Pancreas (tissue), 10 donors: ENCODE measurements around the gene LUC7L. TPM values are rescaled to one million over a fixed set of nuclear protein-coding genes. Genes with fewer than 3 reads are reported as not detected.

Experiments used
- ATAC-seq, 4 donors: fragments of 200-7000 bp; cut with Tn5 transposase; one replicate each; pipeline versions ENCODE4 v1.8.0 to v1.9.1; 2020; ENCODE audit warnings: mild to moderate bottlenecking in 4 of 4, moderate library complexity in 4 of 4
- DNase-seq, 6 donors: peaks; one replicate each; pipeline ENCODE4 v3.0.0-alpha.2; 2020
- FAIRE-seq: peaks from 2 replicates; lab custom pipeline; 2012; peaks lifted over from hg19 to GRCh38; lab: Jason Lieb, UNC
- H3K27ac ChIP-seq, 4 donors: fragments of 200-600 bp; sonication (generic); 1 replicate in 3 of 4; 2 replicates in 1 of 4; pipeline versions ENCODE4 v1.5.0 to v1.8.0; 2020
- H3K27me3 ChIP-seq, 4 donors: fragments of 200-600 bp; one replicate each; pipeline ENCODE4 v1.8.0; 2021
- H3K36me3 ChIP-seq, 3 donors: fragments of 200-600 bp; sonication (generic) in 1 of 3; one replicate each; pipeline versions ENCODE4 v1.5.0 to v1.8.0; 2020 to 2021
- H3K4me1 ChIP-seq, 3 donors: fragments of 200-600 bp; one replicate each; pipeline ENCODE4 v1.8.0; 2021
- H3K4me3 ChIP-seq, 4 donors: fragments of 200-600 bp; sonication (generic) in 2 of 4; one replicate each; pipeline versions ENCODE4 v1.5.0 to v1.8.0; 2020 to 2021
- H3K9me3 ChIP-seq, 4 donors: fragments of 200-600 bp; one replicate each; pipeline ENCODE4 v1.8.0; 2021
- WGBS, 2 donors: extraction: QIAGEN DNeasy Blood & Tissue Kit; methylation state at CpG; one replicate each; pipeline ENCODE4 v1.1.7; 2013; 5-methylcytosine and 5-hydroxymethylcytosine counted together
- intact Hi-C, 3 donors: fragments of 100-400 bp; cut with DNase I; formaldehyde crosslinking; loops; one replicate each; pipeline versions ENCODE4 v1.11.1 to v1.14.2; 2022
- polyA plus RNA-seq, 2 donors: library from polyadenylated mRNA; stranded (reverse); fragments of 200-250 nt; gene quantifications; one replicate each; pipeline ENCODE4 v1.2.3, GENCODE V29; 2013
- total RNA-seq, 6 donors: library from RNA; stranded (reverse); fragmentation: NEBNext Ultra II Directional in 4 of 6; extraction: Animal tissue kit (Norgen Biotek cat#: 25700) in 4 of 6; gene quantifications; one replicate each; pipeline versions ENCODE4 v1.2.1 to v1.2.4, GENCODE V29; 2021 to 2023
- TF ChIP-seq, protein P1 (sequence below), 4 donors: fragments of 200-600 bp; sonication (generic) in 3 of 4; IDR thresholded peaks; one replicate each; pipeline versions ENCODE4 v1.5.0 to v1.8.0; 2021; ENCODE audit warnings: antibody characterized with exemption in 4 of 4
- donor health status: healthy with polysubstance abuse.
- donor health status: DM: no; HTN: no; CAD: no; lungs with moderate emphysema.
- donor health status: DM: no; HTN: no; CAD: no.
- donor health status: control.
- donor health status: control.
- donor health status: Bipolar disorder and iron deficiency.
- donor health status: DM: yes; HTN: yes; CAD: no.
- donor health status: DM: no; HTN: no; CAD: no.
- donor health status: DM: no; HTN: no; CAD: no.
- donor health status: DM: yes; HTN: yes; CAD: no.

Gene LUC7L
- total and polyA plus RNA-seq, 8 donors = 20.6 to 333 (median 37.5) TPM

DNA sequence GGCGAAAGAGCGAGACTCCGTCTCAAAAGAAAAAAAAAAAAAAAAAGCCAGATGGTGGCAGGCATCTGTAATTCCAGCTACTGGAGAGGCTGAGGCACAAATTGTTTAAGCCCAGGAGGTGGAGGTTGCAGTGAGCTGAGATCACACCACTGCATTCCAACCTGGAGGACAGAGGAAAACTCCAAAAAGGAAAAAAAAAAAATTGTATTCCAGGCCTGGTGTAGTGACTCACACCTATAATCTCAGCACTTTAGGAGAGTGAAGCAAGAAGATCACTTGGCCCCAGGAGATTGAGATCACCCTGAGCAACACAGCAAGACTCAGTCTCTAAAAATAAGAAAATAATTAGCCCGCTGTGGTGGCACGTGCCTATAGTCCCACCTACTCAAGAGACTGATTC is 28.9 kb downstream of the LUC7L start:
- FAIRE-seq = no peak
- Histone ChIP-seq H3K9me3 (no peaks in the 10 kb centered on the region), H3K27ac (no peak overlapping the region), H3K4me3 (no peak overlapping the region), H3K27me3 (no peaks in the 10 kb centered on the region), H3K36me3 (peaks cover 0 to 69% (median 11%) of the 10 kb centered on the region in 3 donors), H3K4me1 (no peaks in the 10 kb centered on the region)
- 91 to 97% methylated on average over 5 of the region's 5 CpGs for WGBS, 2 donors
- no peak for DNase-seq
- intact Hi-C loops = no loop called here
- TF ChIP-seq, protein P1, sequence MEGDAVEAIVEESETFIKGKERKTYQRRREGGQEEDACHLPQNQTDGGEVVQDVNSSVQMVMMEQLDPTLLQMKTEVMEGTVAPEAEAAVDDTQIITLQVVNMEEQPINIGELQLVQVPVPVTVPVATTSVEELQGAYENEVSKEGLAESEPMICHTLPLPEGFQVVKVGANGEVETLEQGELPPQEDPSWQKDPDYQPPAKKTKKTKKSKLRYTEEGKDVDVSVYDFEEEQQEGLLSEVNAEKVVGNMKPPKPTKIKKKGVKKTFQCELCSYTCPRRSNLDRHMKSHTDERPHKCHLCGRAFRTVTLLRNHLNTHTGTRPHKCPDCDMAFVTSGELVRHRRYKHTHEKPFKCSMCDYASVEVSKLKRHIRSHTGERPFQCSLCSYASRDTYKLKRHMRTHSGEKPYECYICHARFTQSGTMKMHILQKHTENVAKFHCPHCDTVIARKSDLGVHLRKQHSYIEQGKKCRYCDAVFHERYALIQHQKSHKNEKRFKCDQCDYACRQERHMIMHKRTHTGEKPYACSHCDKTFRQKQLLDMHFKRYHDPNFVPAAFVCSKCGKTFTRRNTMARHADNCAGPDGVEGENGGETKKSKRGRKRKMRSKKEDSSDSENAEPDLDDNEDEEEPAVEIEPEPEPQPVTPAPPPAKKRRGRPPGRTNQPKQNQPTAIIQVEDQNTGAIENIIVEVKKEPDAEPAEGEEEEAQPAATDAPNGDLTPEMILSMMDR (IDR thresholded peaks at IDR 0.05) = no peak
- no peak for ATAC-seq

DNA sequence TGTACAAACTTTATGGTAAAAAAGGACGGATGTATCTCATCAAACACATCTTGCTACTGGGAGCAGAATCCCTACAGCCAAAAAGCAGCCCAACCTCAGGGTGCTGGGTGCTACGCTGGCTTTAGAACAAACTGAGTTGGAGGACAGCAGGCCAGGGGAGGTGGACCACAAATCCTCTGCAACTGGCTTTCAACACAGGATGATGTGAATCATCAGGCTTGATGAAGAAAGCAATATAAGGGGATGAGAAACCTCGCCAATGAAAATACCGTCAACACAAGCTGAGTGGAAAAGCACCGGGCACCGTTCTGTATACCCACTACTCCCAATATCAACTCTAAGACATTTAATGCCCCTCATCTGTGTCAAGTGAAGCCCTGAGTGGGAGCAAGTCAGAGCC is 34.7 kb downstream of the LUC7L start:
- TF ChIP-seq, protein P1 (IDR thresholded peaks at IDR 0.05) = no peak
- H3K27me3 ChIP-seq = no peaks in the 10 kb centered on the region
- H3K4me1 ChIP-seq = no peaks in the 10 kb centered on the region
- H3K9me3 ChIP-seq = no peaks in the 10 kb centered on the region
- FAIRE-seq (no peak), ATAC-seq (no peak), DNase-seq (peak in 1 of 6 donors; percentile 1)
- no peak overlapping the region for H3K27ac ChIP-seq
- 96 to 97% methylated on average over 6 of the region's 6 CpGs for WGBS, 2 donors
- peaks cover 6 to 87% (median 29%) of the 10 kb centered on the region in 3 donors for H3K36me3 ChIP-seq
- H3K4me3 ChIP-seq = no peak overlapping the region
- intact Hi-C loops = no loop called here

DNA sequence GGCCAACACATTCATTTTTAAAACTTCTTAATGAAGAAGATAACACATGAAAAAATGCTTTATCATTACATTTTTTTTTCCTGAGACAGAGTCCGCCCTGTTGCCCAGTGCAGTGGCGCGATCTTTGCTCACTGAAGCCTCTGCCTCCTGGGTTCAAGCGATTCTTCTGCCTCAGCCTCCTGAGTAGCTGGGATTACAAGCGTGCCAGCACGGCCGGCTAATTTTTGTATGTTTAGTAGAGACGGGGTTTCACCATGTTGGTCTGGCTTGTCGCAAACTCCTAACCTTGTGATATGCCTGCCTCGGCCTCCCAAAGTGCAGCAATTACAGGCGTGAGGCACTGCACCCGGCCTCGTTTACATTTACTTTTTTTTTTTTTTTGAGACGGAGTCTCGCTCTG is 35.8 kb downstream of the LUC7L start:
- WGBS, 2 donors = 88 to 96% methylated on average over 14 to 15 of the region's 15 CpGs
- Histone ChIP-seq H3K4me3 (no peak overlapping the region), H3K9me3 (no peaks in the 10 kb centered on the region), H3K4me1 (no peaks in the 10 kb centered on the region), H3K27me3 (no peaks in the 10 kb centered on the region), H3K27ac (no peak overlapping the region), H3K36me3 (peaks cover 6 to 88% (median 37%) of the 10 kb centered on the region in 3 donors)
- intact Hi-C loops = no loop called here
- ATAC-seq (no peak), FAIRE-seq (no peak), DNase-seq (peak in 1 of 6 donors; percentile 16)
- TF ChIP-seq, protein P1 (IDR thresholded peaks at IDR 0.05) = no peak

DNA sequence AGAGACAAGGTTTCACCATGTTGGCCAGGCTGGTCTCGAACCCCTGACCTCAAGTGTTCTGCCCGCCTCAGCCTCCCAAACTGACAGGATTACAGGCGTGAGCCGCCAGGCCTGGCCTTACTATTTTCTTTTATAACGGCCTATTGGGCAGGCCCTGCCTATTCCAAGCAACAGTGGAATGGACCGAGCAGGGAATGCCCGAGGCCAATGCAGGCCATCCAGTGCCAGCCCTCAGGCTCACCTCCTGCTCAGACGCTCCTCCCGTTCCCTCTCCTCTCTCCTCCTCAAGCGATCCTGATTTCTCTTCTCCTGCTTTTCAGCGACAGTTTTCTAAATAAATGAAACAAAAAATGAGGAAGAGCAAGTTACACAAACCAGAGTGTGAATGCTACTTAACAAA is 36.6 kb downstream of the LUC7L start:
- DNase-seq = peak in 1 of 6 donors; percentile 20
- Histone ChIP-seq H3K4me1 (no peaks in the 10 kb centered on the region), H3K27ac (no peak overlapping the region), H3K4me3 (no peak overlapping the region), H3K36me3 (peaks cover 6 to 83% (median 32%) of the 10 kb centered on the region in 3 donors), H3K9me3 (no peaks in the 10 kb centered on the region), H3K27me3 (no peaks in the 10 kb centered on the region)
- TF ChIP-seq, protein P1 (IDR thresholded peaks at IDR 0.05) = no peak
- WGBS, 2 donors = 93 to 94% methylated on average over 11 of the region's 11 CpGs
- intact Hi-C loops = no loop called here
- no peak for FAIRE-seq
- no peak for ATAC-seq

DNA sequence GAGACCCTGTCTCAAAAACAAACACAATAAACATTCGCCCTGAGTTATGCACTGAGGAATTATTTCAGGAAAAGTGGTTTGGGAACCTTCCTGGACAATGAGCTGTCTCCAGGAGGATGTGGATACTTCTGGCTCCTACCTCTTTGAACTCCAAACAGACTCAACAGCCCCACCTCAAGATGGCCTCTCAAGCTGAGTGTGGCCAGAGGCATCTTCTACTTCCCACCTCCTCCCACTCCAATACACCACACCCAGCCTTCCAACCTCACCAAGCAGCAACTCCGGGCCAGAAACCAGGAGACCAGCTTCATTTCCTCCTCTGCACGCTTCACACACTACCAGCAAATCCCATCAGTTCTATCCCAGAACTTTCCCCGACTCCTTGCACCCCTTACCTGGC is 37.4 kb downstream of the LUC7L start:
- Histone ChIP-seq H3K27ac (no peak overlapping the region), H3K4me3 (no peak overlapping the region), H3K9me3 (no peaks in the 10 kb centered on the region), H3K4me1 (no peaks in the 10 kb centered on the region), H3K36me3 (peaks cover 10 to 80% (median 26%) of the 10 kb centered on the region in 3 donors), H3K27me3 (no peaks in the 10 kb centered on the region)
- no peak for FAIRE-seq
- 91 to 95% methylated on average over 4 of the region's 4 CpGs for WGBS, 2 donors
- intact Hi-C loops = no loop called here
- no peak for ATAC-seq
- TF ChIP-seq, protein P1 (IDR thresholded peaks at IDR 0.05) = no peak
- no peak for DNase-seq
